T47D (cell line): ENCODE measurements around the gene NUP98.
"Not testable (repeated sequence)": the region's sequence is repeated elsewhere in the genome, so short reads cannot be mapped to it uniquely, and the experiment has no call there.

Source experiments
- DNase-seq, 2 experiments: peaks; one replicate each; pipeline versions ENCODE4 v3.0.0 to v3.0.0-alpha.2; 2011 to 2012; ENCODE audit warnings: low read depth in 1 of 2, low spot score in 1 of 2
- JUND ChIP-seq: IDR thresholded peaks from 2 replicates; pipeline ENCODE4 v1.6.1; 2012; ENCODE audit warnings: low read depth
- in situ Hi-C: cut with HindIII; loops from 2 replicates; pipeline ENCODE4 v1.10.0; 2016; ENCODE audit warnings: low sequenced_read_pairs, low pct_unique_long_range_greater_than_20kb

NUP98 gene

DNA sequence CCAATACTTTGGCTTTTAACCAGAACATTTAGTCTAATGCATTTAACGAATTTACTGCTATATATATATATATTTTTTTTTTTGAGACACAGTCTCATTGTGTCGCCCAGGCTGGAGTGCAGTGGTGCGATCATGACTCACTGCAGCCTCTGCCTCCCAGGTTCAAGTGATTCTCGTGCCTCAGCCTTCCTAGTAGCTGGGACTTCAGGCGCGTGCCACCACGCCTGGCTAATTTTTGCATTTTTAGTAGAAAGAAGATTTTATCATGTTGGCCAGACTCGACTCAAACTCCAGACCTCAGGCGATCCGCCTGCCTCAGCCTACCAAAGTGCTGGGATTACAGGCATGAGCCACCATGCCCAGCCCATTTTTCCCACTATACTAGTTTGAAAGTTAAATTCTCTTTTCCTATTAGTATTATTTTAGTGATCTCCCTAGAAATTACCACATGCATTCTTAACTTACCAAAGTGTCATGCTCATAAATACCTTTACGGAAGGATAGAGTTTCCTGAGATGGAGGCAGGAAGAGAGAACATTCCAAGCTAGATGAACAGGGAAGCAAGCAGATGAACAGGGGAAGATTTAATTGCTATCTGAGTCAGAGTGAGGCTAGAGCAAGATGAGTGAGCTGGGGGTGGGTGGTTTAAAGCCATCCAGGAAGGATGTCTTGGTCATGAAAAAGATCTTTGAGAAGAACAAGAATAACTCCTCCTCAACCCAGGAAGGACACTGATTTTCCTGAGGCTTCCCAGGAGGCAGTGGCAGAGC lies 6.6 kb upstream of the NUP98 start:
- in situ Hi-C loops = no loop called here
- DNase-seq = no peak
- TF ChIP-seq JUND = no peak

DNA sequence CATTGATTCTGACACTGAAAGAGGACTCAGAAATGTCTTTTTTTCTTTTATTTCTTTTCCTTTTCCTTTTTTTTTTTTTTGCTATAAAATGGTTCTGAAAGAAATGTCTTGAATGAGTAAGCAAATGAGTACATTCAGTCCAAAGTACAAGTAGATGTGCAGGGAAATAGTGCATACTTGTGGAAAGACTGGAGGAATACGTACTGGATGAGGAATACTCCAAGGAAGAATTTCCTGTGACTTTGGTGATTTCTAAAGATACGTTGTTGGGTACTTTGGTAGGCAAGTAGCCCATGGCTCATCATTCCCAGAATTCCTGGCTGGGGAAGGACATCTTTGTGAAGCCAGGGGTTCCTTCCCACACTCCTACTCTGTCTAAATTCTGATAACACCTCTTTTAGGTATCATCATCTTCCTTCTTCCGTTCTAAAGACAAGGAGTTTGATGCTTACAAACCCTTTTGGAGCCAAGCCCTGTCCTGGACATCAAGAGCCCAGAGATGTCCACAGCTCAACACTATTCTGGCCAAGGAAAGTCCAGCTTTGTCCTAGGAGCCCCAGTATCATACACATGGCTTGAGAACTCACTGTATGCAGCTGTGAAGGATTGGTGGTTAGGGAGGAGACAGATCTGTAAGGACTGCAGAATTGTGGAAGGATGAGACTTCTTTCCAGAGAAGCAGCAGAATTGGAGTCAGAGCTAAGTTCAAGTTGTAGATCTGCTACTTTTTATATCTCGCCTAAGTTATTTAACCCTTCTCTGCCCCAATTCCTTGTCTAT lies 4.8 kb upstream of the NUP98 start:
- TF ChIP-seq JUND = no peak
- DNase-seq = no peak
- in situ Hi-C loops = no loop called here

DNA sequence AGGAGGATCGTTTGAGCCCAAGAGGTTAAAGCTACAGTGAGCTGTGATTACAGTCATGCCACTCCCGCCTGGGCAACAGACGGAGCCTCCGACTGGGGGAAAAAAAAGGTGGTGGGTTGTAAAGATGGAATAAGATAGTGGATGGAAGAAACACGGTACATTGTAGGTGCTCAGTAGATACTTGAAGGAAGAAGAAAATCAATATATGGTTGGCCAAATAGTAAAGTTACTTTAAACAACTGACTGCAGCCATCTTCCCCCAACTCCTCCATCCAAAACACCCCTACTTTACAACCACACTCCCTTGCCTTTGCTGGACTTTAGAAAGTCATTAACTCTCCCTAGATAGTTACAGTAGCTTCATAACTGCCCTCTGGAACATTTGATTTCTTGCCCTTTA lies 2.5 kb upstream of the NUP98 start:
- no peak for TF ChIP-seq JUND
- DNase-seq = no peak
- in situ Hi-C loops = no loop called here

DNA sequence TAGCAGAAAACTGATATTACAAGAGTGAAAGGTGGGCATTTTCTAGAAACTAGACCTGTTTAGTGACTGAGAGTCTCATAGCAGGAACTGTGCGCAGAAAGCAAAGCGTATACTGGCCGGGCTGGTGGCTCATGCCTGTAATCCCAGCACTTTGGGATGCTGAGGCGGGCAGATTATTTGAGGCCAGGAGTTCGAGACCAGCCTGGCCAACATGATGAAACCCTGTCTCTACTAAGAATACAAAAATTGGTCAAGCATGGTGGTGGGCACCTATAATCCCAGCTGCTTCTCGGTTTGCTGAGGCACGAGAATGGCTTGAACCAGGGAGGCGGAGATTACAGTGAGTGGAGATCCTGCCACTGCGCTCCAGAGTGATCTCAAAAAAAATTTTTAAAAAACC lies 1.8 kb upstream of the NUP98 start:
- TF ChIP-seq JUND = no peak
- DNase-seq = no peak
- in situ Hi-C loops = no loop called here

DNA sequence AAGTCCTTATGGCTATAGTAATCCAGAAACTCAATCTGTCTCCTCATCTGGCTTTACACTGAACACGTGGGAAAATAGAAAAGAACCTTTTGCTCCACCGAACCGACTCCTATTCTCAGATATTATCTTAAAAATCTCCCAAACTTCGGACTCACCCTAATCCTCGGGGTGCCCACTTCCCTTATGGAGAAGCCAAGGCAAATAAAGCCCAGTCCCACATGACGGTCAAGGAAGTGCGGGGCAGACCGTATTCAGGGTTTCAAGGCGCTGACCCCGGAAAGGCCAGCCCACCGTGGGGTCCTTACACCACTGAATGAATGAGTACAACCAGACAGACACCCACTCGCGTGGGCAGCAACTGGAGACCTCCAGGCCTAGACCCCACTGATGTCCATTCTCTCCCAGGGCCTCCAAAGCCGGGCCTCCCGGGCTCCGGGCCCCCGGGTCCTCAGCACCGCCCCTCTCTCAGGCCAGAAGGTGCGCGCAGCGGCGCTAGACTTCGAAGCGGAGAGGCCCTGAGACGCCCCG lies 489 bp downstream of the NUP98 start:
- in situ Hi-C loops = no loop called here
- no peak for TF ChIP-seq JUND
- DNase-seq = no peak

DNA sequence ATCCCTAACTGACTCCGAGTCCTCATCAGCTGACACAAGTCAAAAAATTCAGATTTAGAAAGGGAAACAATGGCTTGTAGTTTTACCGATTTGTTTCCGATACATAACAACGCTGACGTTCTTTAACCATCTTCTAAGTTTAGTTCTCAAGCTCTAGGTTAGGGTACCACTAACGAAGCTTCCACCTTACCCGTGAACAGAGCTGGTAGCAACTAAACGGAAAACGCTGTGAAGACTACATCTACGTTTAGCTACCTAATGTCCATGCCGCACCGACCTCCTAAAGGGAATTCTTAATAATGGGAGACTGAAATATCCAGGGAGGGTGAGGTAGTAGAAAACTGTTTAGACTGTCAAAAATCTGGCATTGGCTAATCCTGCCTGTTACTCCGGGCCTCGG lies 1.0 kb downstream of the NUP98 start:
- in situ Hi-C loops = no loop called here
- no peak for DNase-seq
- TF ChIP-seq JUND = no peak

DNA sequence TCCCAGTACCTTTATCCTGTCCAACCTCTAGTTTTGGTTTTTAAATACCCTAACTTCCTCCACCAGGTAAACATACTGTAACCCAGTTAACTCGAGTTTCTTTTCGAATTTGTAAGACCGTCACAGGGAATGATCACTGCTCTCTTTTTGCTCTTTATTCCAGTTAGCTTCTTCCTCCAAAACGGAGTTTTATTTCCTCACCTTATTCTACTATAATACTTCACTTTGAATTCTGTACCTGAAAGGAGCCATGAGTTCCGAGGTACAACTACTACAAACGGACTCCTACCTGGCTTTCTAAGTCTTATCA lies 1.4 kb downstream of the NUP98 start:
- no peak for TF ChIP-seq JUND
- in situ Hi-C loops = no loop called here
- no peak for DNase-seq

DNA sequence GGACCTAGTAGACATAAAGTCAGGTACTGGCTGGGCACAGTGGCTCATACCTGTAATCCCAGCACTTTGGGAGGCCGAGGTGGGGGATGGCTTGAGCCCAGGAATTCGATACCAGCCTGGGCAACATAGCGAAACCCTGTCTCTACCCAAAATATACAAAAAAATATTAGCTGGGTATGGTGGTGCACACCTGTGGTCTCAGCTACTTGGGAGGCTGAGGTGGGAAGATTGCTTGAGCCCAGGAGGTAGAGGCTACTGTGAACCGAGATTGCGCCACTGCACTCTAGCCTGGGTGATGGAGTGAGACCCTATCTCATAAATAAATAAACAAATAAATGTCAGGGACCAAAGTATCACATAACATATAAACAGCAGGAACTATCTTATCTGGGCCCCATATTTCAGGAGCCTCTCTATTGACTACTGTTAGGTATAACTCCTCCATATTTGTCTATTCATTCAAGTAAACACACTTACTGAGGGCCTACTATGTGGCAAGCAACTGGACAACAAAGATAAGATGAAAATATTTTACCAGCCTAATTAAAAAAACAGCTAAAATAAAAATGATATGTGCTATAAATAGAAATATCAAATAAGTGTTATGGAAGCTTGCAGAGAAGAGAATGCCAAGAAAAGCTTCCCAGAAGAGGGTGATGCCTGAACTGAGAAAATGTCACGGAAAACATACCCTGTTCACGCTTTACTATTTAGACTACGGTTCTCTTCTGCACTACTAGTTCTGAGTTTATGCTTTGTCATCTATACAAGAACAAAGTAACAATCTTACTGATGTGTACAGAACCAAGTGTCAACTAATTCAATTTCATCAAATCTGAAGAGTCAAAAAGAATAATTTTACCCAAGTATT lies 2.0 kb downstream of the NUP98 start:
- DNase-seq = no peak
- in situ Hi-C loops = no loop called here
- no peak for TF ChIP-seq JUND

DNA sequence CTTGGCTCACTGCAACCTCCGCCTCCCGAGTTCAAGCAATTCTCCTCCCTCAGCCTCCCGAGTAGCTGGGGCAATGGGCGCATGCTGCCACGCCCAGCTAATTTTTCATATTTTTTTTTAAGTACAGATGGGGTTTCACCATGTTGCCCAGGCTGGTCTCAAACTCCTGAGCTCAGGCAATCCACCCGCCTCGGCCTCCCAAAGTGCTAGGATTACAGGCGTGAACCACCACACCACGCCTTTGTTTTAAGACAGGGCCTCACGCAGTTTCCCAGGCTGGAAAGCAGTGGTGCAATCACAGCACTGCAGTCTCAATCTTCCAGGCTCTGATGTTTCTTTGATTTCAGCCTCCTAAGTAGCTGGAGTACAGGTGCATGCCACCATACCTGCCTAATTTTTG lies 3.0 kb downstream of the NUP98 start:
- DNase-seq, in situ Hi-C loops: not testable (repeated sequence)

DNA sequence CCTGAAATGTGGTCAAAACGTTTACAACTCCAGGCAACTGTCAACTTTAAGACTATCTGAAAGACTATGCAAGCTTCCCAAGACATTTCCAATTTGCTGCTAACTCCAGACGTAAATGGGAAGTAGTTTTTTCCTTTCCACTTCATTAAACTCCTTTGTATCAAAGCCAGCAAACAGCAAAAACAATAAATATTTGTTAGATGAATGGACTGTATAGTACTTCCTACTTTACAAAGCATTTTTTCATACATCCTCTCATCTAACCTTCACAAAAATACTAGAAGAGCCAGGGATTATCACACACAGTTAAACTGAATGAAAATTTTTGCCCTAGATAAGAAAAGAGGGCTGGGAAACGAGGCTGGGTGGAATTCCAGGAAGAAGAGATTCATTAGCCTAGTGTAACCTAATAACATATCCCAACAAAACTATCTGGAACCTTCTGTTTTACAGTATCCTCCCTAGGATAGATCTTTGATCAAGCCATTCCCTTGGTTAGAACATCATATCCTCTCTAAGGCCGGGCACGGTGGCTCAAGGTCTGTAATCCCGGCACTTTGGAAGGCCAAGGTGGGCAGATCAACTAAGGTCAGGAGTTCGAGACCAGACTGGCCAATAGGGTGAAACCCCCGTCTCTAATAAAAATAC lies 10.4 kb downstream of the NUP98 start:
- in situ Hi-C loops = no loop called here

DNA sequence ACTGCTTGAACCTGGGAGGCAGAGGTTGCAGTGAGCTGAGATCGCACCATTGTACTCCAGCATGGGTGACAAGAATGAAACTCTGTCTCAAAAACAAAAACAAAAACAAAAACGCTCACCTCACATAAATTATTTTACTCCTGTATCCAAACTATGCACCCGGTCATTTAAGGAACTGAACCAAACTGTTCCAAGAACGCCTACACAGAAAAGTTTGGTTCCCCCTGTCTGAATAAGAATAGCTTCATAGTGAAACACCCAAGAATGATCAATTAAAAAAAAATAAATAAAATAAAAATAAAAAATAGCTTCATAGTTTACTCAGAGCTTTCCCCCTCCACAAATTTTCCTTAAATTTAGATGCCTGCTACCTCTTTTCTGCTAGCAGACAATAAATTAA lies 13.7 kb downstream of the NUP98 start:
- no peak for TF ChIP-seq JUND
- in situ Hi-C loops = no loop called here
- DNase-seq = no peak

More for the DNA sequence above, 10.4 kb downstream of the NUP98 start:
- DNase-seq = no peak
- no peak for TF ChIP-seq JUND

DNA sequence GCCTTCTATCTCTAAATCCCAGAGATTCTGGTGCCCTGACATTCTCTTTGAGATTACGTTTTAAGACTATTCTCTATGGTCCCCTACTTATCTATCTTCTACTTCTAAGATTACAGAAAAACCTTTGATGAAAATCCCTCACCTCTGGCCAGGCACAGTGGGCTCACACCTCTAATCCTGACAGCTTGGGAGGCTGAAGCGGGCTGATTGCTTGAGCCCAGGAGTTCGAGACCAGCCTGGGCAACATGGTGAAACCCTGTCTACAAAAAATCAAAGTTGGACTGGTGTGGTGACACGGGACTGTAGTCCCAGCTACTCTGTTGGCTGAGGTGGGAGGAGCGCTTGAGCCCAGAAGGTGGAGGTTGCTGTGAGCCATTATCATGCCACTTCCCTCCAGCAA lies 14.4 kb downstream of the NUP98 start:
- in situ Hi-C loops = no loop called here
- no peak for DNase-seq
- no peak for TF ChIP-seq JUND
